HepG2 (cell line): ENCODE data around the gene RNGTT. TPM values are rescaled to one million over a fixed set of nuclear protein-coding genes. Genes with fewer than 3 reads are reported as not detected.

Experiments
- ATAC-seq: fragments of 200-7000 bp; cut with Tn5 transposase; 3 replicates; pipeline ENCODE4 v1.9.1; 2020; ENCODE audit warnings: mild to moderate bottlenecking, moderate library complexity
- BruUV-seq: library from RNA; stranded (reverse); fragments of 400-500 nt; replicated peaks from 2 replicates; lab custom pipeline; 2021; lab: Mats Ljungman, UMichigan
- CTCF ChIA-PET: fragments of 300-600 bp; formaldehyde crosslinking; extraction: SDS; loops from one replicate; lab custom pipeline; 2021; ENCODE audit warnings: low total read pairs, inconsistent platforms, low intra/inter-chr PET ratio; lab: Yijun Ruan, JAX
- POLR2A ChIA-PET: fragments of 350-600 bp; sonication (Branson Sonifier 250); formaldehyde crosslinking; loops from one replicate; lab custom pipeline; 2020; ENCODE audit warnings: antibody characterized with exemption, inconsistent platforms; lab: Yijun Ruan, JAX
- DNase-seq: peaks from one replicate; pipeline ENCODE4 v3.0.0-alpha.2; 2015; ENCODE audit warnings: low spot score
- FAIRE-seq: peaks from 3 replicates; lab custom pipeline; 2011; peaks lifted over from hg19 to GRCh38; lab: Jason Lieb, UNC
- H2AFZ ChIP-seq: one replicate; pipeline ENCODE4 v1.6.1; 2011; ENCODE audit warnings: low read length, inconsistent platforms
- H3K27ac ChIP-seq: fragments of 300-600 bp; 3 replicates; pipeline ENCODE4 v1.8.0; 2011; ENCODE audit warnings: mixed run types, mild to moderate bottlenecking, mixed read lengths, low read length, inconsistent platforms; ENCODE audit not compliant: insufficient read depth; ENCODE audit errors: extremely low read length
- H3K27me3 ChIP-seq, 2 experiments: fragments of 200-600 bp in 1 of 2; 2 replicates in 1 of 2; 3 replicates in 1 of 2; pipeline versions ENCODE4 v1.6.0 to v1.8.0; 2011; ENCODE audit warnings: low read length in 2 of 2, mild to moderate bottlenecking in 2 of 2, moderate library complexity in 2 of 2, inconsistent platforms in 1 of 2; ENCODE audit not compliant: insufficient read depth in 2 of 2, control insufficient read depth in 1 of 2
- H3K36me3 ChIP-seq, 2 experiments: fragments of 200-600 bp in 1 of 2; replicated peaks in 1 of 2; 2 replicates in 1 of 2; 3 replicates in 1 of 2; pipeline versions ENCODE4 v1.5.1 to v1.8.0; 2011; ENCODE audit warnings: low read length in 2 of 2, inconsistent platforms in 1 of 2; ENCODE audit not compliant: insufficient read depth in 2 of 2, control insufficient read depth in 1 of 2
- H3K4me1 ChIP-seq: 2 replicates; pipeline ENCODE4 v1.5.1; 2012; ENCODE audit warnings: low read length, inconsistent platforms; ENCODE audit not compliant: insufficient read depth
- H3K4me2 ChIP-seq: 2 replicates; pipeline ENCODE4 v1.6.0; 2011; ENCODE audit warnings: low read depth, low read length, inconsistent platforms
- H3K4me3 ChIP-seq, 3 experiments: fragments of 200-600 bp in 1 of 3; sonication (generic), shearing (Covaris generic) in 1 of 3; replicated peaks in 1 of 3; 2 replicates each; pipeline ENCODE4 v1.5.1; 2011 to 2016; ENCODE audit warnings: low read length in 3 of 3, inconsistent platforms in 2 of 3, low read depth in 2 of 3, mild to moderate bottlenecking in 2 of 3, control low read depth in 1 of 3, mixed read lengths in 1 of 3; ENCODE audit not compliant: insufficient read depth in 1 of 3
- H3K79me2 ChIP-seq: one replicate; pipeline ENCODE4 v1.6.1; 2011; ENCODE audit warnings: low read length, inconsistent platforms; ENCODE audit not compliant: insufficient read depth
- H3K9ac ChIP-seq: 2 replicates; pipeline ENCODE4 v1.6.0; 2011; ENCODE audit warnings: mild to moderate bottlenecking, low read depth, low read length, inconsistent platforms; ENCODE audit not compliant: insufficient read depth
- H3K9me3 ChIP-seq: 2 replicates; pipeline ENCODE4 v1.5.1; 2012; ENCODE audit warnings: mild to moderate bottlenecking, low read length
- H4K20me1 ChIP-seq: 2 replicates; pipeline ENCODE4 v1.6.0; 2011; ENCODE audit warnings: inconsistent platforms, mild to moderate bottlenecking, low read length, moderate library complexity; ENCODE audit not compliant: insufficient read depth
- AHDC1 ChIP-seq: sonication (generic); formaldehyde crosslinking; IDR thresholded peaks from 2 replicates; pipeline ENCODE4 v1.5.1; 2020; ENCODE audit warnings: mild to moderate bottlenecking, missing genetic modification reagents, borderline replicate concordance
- CEBPB ChIP-seq: IDR thresholded peaks from 2 replicates; pipeline ENCODE4 v1.6.1; 2011; ENCODE audit warnings: low read depth, low read length, improper control_type of control experiment, borderline replicate concordance
- HNRNPLL ChIP-seq: fragments of 200-400 bp; formaldehyde crosslinking; IDR thresholded peaks from 2 replicates; pipeline ENCODE4 v1.6.1; 2017; ENCODE audit warnings: mild to moderate bottlenecking, low read depth, low read length; ENCODE audit not compliant: poor library complexity, severe bottlenecking
- KDM2A ChIP-seq: sonication (generic); formaldehyde crosslinking; IDR thresholded peaks from 2 replicates; pipeline ENCODE4 v1.4.0; 2020; ENCODE audit warnings: low read depth, missing genetic modification reagents, borderline replicate concordance
- NCOR1 ChIP-seq: fragments of 200-600 bp; sonication (generic); IDR thresholded peaks from 2 replicates; pipeline ENCODE4 v1.7.0; 2017; ENCODE audit warnings: antibody characterized with exemption, low read length, borderline replicate concordance
- ZNF30 ChIP-seq: sonication (generic); formaldehyde crosslinking; IDR thresholded peaks from 2 replicates; pipeline ENCODE4 v1.5.0; 2020; ENCODE audit warnings: mild to moderate bottlenecking, missing genetic modification reagents
- ZNF484 ChIP-seq: sonication (generic); formaldehyde crosslinking; IDR thresholded peaks from 2 replicates; pipeline ENCODE4 v1.5.1; 2020; ENCODE audit warnings: mild to moderate bottlenecking, low read depth, missing genetic modification reagents, borderline replicate concordance
- ZNF567 ChIP-seq: sonication (generic); formaldehyde crosslinking; IDR thresholded peaks from 2 replicates; pipeline ENCODE4 v1.8.1; 2023; ENCODE audit warnings: mild to moderate bottlenecking, missing genetic modification reagents, borderline replicate concordance
- WGBS: methylation state at CpG from one replicate; pipeline ENCODE4 v1.1.6; 2017; ENCODE audit warnings: low lambda C conversion rate; 5-methylcytosine and 5-hydroxymethylcytosine counted together
- in situ Hi-C: cut with HindIII; loops from 2 replicates; pipeline ENCODE4 v1.10.0; 2017; ENCODE audit warnings: low pct_unique_long_range_greater_than_20kb; ENCODE audit not compliant: extremely low pct_ligation_motif_present
- intact Hi-C: fragments of 100-400 bp; cut with micrococcal nuclease; formaldehyde crosslinking; loops from one replicate; pipeline ENCODE4 v1.10.0; 2022; ENCODE audit not compliant: unreplicated experiment
- polyA plus RNA-seq, 8 experiments: library from polyadenylated mRNA; depleted of rRNA in 3 of 8; stranded (reverse) in 7 of 8; unstranded in 1 of 8; fragments of >200 nt; fragmentation: Illumina TruSeq in 4 of 8; extraction: Trizol in 4 of 8; gene quantifications; 2 replicates each; pipeline versions ENCODE4 v1.2.1 to v1.2.3, GENCODE V29; 2011 to 2016; ENCODE audit warnings: low read depth in 4 of 8, missing spikeins in 1 of 8, mixed read lengths in 1 of 8; ENCODE audit not compliant: insufficient read depth in 1 of 8
- total RNA-seq, 5 experiments: library from RNA; depleted of rRNA; stranded (reverse); fragments of >200 nt; fragmentation: Illumina TruSeq; extraction: Trizol; gene quantifications; 2 replicates each; pipeline ENCODE4 v1.2.3, GENCODE V29; 2016; ENCODE audit warnings: low read depth in 1 of 5
- TF ChIP-seq, protein P1 (sequence below): sonication (generic); formaldehyde crosslinking; IDR thresholded peaks from 2 replicates; pipeline ENCODE4 v1.4.0; 2020; ENCODE audit warnings: mild to moderate bottlenecking, missing genetic modification reagents

The RNGTT gene
- total and polyA plus RNA-seq, 2 of the 13 experiments (the other 11 are each of a cell fraction or from before 2014, with no cell fraction given), result 6.0 to 22.6 TPM

DNA sequence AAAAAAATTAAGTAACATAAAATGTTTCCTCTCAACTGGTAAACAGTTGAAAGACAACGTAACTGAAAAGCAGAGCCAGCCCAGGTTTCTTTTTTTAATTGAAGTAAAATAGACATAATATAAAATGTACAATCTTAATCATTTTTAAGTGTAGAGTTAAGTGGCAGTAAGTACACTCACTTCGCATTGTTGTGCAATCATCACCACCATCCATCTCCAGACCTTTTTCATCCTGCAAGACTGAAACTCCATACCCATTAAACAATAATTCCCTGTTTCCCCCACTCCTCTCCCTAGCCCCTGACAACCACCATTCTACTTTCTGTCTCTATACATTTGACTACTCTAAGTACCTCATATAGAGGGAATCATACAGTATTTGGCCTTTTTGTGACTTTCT lies 395.7 kb downstream of the RNGTT start:
- WGBS, result 0% methylated on average over 2 of the region's 2 CpGs
- no peak for FAIRE-seq

DNA sequence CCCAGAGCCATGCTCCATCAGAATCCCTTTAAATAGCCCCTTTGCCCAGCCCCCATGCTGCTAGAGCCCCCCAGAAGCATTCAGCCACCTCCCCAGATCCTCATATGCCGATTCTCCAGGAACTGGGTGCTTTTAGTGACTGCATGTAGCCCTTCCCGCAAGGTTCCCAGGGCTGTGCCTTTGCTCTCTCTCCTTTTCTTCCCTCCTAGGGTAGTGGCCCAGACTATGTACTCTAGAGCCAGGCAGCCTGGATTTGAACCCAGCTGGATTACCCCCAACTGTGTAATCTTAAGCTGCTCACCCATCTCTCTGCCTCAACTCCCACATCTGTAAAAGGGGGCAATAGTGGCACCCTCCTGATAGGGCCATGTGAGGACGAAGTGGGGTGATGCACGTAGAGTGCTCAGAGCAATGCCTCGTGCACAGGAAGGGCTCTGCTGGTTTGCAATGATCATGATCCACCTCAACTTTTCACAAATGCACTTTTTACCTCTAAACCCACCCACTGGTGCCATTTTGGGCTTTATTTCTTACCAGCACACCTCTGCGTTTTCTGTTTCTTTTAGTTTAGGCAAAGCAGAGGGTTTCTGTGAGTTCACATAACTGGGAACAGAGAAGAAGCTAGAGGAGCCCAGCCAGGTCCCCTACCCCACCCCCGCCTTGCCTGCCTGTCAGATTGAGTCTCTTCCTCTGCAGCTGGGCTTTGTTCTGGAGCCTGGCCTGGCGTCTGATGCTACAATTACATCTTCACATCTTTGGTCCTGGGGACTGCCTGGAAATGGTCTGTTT lies 396.5 kb downstream of the RNGTT start:
- in situ Hi-C loops, result no loop called here
- ATAC-seq, result no peak
- H3K4me3 ChIP-seq, result no peak overlapping the region
- TF ChIP-seq ZNF30 (CRISPR knock-in tag) (no peak), KDM2A (no peak), NCOR1 (no peak), HNRNPLL (no peak), AHDC1 (no peak), ZNF484 (CRISPR knock-in tag) (no peak), ZNF567 (CRISPR knock-in tag) (no peak)

More for the DNA sequence above, 395.7 kb downstream of the RNGTT start:
- H3K9ac ChIP-seq, result no peak overlapping the region
- intact Hi-C loops, result no loop called here
- peaks cover 20% of the 10 kb centered on the region for H3K4me1 ChIP-seq
- CTCF ChIA-PET, result no interaction called here
- in situ Hi-C loops, result no loop called here
- BruUV-seq, result no TSS peak
- TF ChIP-seq, protein P1, sequence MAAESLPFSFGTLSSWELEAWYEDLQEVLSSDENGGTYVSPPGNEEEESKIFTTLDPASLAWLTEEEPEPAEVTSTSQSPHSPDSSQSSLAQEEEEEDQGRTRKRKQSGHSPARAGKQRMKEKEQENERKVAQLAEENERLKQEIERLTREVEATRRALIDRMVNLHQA, result no peak
- TF ChIP-seq CEBPB, result peak; percentile 68
- POLR2A ChIA-PET, result no interaction called here
- peaks cover 0 to 14% of the 10 kb centered on the region in 2 experiments; a peak in 2 of 5 replicates for H3K27me3 ChIP-seq
- no peaks in the 10 kb centered on the region for H3K79me2 ChIP-seq
- H2AFZ ChIP-seq, result no peak overlapping the region
- no peaks in the 10 kb centered on the region for H3K36me3 ChIP-seq
- peaks cover 9% of the 10 kb centered on the region for H3K9me3 ChIP-seq
- no peaks in the 10 kb centered on the region for H4K20me1 ChIP-seq
- DNase-seq, result no peak
- H3K27ac ChIP-seq, result no peak overlapping the region
- ATAC-seq, result no peak
- H3K4me3 ChIP-seq, result no peak overlapping the region
- no peak overlapping the region for H3K4me2 ChIP-seq

More for the DNA sequence above, 396.5 kb downstream of the RNGTT start:
- peaks cover 9% of the 10 kb centered on the region for H3K9me3 ChIP-seq
- H3K4me1 ChIP-seq, result peaks cover 20% of the 10 kb centered on the region
- no peak overlapping the region for H2AFZ ChIP-seq
- no peaks in the 10 kb centered on the region for H4K20me1 ChIP-seq
- no peak for FAIRE-seq
- intact Hi-C loops, result no loop called here
- no peak for DNase-seq
- no peak overlapping the region for H3K4me2 ChIP-seq
- no peak overlapping the region for H3K9ac ChIP-seq
- ChIA-PET POLR2A (no interaction called here), CTCF (no interaction called here)
- BruUV-seq, result no TSS peak
- no peaks in the 10 kb centered on the region for H3K36me3 ChIP-seq
- H3K27ac ChIP-seq, result no peak overlapping the region
- H3K27me3 ChIP-seq, result peaks cover 0 to 16% of the 10 kb centered on the region in 2 experiments; a peak in 3 of 5 replicates
- 6% methylated on average over 6 of the region's 8 CpGs for WGBS
- H3K79me2 ChIP-seq, result no peaks in the 10 kb centered on the region
